Measurements from ENCODE around the gene SPNS2.

DNA sequence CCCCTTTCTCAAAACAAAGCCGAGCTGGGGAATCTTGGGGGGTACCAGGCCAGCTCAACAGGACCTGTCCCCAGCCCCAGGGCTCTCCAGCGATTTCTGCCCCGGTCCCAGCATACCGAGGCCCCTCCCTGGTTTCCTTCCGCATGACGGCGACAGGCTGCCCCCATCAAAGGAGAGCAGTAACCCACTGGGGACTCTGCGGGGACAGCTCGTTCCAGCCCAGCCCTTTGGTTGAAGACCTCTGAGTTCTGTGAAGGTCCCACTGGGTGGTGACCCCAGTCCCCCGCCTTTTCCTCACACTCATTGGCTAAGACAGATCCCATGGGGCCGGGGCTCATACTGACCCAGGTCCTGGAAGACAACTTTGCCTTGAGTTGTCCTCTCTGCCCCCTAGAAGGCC, 89.7 kb downstream of the SPNS2 start:
- TF ChIP-seq, protein P1, sequence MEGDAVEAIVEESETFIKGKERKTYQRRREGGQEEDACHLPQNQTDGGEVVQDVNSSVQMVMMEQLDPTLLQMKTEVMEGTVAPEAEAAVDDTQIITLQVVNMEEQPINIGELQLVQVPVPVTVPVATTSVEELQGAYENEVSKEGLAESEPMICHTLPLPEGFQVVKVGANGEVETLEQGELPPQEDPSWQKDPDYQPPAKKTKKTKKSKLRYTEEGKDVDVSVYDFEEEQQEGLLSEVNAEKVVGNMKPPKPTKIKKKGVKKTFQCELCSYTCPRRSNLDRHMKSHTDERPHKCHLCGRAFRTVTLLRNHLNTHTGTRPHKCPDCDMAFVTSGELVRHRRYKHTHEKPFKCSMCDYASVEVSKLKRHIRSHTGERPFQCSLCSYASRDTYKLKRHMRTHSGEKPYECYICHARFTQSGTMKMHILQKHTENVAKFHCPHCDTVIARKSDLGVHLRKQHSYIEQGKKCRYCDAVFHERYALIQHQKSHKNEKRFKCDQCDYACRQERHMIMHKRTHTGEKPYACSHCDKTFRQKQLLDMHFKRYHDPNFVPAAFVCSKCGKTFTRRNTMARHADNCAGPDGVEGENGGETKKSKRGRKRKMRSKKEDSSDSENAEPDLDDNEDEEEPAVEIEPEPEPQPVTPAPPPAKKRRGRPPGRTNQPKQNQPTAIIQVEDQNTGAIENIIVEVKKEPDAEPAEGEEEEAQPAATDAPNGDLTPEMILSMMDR (IDR thresholded peaks at IDR 0.05): no peak
- TF ChIP-seq POLR2A (IDR thresholded peaks at IDR 0.05): no peak

Measured in body of pancreas (tissue), 4 donors.